ENCODE results near the gene ZNF837.

- no peak for TF ChIP-seq CTCF (IDR thresholded peaks at IDR 0.05; ENCODE audit: low read depth, low read length)
- TF ChIP-seq EZH2phosphoT487 (IDR thresholded peaks at IDR 0.05; ENCODE audit: low read depth), result no peak
These were observed 35.3 kb downstream of the ZNF837 start for GRCh38 chr19:58345558-58345957.
